Measurements from ENCODE around the gene PYGB.

PYGB gene

GRCh38 chr20:25271486-25272222, 23.8 kb downstream of the PYGB start:
- no peak for DNase-seq

DNA sequence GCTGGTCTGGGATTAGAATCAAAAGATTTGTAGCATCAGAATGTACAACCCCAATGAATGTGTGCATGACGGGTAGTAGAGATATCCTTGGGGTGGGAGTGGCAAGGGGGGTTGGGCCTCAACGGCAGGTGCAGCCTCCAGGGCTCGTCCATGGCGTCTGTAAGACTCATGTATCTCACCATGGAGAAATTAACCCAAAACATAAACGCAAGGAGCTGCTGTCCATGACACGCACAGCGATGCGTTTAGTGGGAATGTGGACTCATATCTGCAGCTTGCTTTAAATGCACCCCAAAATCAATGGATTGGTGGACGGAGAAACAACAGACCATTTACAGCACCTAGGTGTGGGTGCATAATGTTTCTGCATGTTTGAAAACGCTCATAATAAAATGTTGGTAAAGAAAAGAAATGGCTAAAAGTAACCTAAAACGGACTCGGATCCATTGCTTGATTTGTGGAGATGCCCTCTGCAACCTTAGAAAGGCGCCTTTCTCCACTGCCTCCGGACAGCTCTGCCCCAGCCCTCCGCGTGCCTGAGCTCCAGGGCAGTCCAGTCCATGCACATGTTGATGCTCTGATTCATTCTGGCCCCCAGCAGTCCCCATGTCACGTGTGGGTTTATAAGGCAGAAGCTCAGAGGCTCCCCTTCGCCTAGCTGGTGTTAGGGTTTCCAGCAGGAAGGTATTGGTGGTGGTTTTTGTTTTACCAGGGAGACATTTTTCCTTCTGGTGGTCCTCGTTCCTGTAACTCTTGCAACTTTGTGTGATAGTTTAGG, 24.5 kb downstream of the PYGB start:
- DNase-seq: no peak

- no peak for DNase-seq
Measured at GRCh38 chr20:25273046-25273445, 25.2 kb downstream of the PYGB start.

DNA sequence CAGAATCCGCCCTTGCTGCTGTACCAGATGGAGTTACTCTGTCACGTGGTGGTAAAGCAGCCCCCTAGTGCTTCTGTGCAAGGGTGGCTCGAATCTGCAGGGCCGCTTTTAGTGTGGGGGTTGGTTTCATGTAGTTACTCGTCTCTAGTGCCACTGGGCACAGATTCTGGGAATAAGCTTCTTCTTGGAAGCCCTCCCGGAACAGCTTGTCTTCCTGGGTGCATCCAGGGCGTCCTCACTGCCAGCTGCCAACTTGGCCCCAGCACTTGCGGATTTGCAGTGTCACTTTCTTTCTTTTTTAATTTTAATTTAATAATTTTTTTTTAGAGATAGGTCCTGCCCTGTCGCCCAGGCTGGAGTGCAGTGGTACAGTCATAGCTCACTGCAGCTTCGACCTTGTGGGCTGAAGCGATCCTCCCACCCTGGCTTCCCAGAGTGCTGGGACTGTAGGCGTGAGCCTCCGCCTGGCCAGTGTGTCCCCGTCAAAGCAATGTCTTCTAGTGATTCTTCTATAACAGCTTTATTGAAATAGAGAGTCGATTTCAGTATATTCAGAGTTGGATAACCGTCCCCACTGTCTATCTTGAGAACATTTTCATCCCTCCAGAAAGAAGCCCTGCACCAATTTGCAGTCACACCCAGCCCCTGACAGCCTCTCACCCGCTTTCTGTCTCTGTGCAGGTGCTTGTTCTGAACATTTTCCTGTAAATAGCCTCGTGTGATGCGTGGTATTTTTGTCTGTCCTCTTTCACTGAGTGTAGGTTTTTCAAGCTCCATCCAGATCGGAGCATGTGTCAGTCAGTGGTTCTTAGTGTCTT, 25.9 kb downstream of the PYGB start:
- DNase-seq: no peak

DNA sequence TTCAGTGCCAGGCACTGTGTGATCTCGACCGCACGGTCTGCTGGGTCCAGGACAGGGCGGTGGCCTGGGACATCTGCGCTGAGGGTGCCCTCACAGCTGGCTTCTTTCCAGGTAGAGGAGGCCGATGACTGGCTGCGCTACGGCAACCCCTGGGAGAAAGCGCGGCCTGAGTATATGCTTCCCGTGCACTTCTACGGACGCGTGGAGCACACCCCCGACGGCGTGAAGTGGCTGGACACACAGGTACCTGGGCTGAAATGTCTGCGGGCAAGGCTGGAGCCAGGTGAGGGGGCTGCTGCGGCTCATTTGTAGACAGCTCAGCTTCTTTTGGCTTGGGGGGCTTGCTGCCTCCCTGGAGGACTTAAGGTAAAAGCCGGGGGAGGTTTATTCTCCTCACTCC, 26.6 kb downstream of the PYGB start:
- DNase-seq: no peak

DNA sequence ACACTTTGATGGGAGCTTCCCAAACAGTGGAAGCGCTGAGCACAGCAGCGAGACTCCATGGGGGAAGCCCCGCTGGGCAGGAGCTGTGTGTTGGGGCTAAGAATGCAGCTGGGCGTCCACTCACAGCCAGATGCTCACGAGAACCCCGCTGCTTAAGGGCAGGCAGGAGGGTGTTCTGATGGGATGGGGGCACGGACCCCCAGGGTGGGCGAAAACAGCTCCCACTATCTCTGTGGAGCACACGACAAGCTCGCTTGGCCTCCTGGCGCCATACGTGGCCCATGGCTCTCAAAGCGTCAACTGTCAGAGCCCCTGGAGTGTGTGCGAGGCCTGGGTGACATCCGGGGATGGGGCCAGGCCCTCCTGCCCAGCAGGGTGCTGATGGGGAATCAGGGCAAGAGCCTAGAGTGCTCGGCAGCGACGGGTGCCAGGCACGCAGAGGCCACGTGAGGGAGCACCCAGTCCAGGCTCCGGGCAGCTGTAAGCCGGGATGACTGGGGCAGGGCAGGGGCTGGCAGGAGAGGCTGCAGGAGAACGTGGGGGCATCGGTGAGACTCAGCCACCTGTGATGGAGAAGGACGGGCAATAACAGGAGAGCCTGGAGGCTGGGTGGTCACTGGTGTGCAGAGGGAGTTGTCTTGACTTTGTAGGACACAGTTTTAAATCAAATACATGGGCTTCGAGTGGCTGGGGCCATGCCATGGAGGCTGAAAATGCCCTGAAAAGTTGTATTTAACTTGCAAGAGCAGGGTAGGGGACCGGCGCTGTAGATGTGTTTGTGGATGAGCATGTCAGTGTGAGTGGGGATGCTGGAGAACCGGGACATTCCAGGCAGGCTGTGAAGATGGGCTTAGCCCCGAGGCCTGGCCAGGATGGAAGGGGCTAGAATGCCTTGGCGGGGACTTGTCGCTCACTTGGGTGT, 27.3 kb downstream of the PYGB start:
- DNase-seq: no peak

DNA sequence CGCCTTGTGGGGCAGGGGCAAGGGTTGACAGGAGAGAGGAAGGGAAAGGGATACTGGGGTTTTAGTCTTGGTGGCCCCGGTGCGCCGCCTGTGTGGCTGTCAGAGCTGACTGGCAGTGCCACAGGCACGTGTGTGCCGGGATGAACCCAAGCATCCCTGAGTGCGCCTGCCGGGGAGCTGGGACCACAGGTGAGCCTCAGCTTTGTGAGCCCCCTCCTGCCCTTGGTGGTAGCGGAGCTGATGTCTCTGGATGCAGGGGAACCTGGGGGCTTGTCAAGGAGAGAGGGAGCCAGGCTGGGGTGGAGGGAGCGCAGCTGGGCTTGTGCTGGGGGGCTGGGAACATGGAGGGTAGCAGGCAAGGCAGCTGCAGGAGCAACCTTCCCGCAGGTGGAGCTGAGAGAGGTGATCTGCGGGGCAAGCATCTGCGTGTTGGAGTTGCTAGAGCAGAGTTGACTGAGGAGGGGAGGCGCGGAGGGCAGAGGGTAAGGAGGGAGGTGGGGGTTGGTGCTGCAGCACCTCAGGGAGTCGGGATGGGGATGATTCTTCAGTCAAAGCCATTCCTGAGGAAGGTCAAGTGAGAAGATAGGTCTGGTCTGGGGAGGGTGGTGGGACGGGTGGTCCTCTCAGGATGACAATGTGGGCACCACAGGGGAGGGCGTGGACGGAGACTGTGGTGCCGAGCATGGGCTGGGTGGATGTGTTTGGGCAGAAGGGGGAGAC, 28.1 kb downstream of the PYGB start:
- no peak for DNase-seq

DNA sequence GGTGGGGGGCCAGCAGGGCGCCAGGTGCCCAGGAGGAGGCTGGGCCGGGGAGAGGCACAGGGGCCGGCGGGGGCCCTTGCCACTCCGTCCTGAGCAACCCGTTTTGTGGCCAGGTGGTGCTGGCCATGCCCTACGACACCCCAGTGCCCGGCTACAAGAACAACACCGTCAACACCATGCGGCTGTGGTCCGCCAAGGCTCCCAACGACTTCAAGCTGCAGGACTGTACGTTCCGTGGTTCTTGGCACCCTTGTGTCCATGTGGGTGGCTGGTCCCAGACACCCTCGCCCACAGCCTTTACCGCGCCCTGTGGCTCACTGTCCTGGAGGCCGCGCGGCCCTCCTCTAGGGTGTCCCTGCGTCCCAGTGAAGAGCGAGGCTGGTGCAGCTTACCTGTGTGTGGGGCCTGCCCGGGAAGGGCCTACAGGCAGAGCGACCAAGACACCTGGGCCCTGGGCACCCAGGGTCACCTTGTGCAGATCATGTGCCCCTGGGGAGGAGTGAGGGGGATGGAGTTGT, 28.7 kb downstream of the PYGB start:
- no peak for DNase-seq

DNA sequence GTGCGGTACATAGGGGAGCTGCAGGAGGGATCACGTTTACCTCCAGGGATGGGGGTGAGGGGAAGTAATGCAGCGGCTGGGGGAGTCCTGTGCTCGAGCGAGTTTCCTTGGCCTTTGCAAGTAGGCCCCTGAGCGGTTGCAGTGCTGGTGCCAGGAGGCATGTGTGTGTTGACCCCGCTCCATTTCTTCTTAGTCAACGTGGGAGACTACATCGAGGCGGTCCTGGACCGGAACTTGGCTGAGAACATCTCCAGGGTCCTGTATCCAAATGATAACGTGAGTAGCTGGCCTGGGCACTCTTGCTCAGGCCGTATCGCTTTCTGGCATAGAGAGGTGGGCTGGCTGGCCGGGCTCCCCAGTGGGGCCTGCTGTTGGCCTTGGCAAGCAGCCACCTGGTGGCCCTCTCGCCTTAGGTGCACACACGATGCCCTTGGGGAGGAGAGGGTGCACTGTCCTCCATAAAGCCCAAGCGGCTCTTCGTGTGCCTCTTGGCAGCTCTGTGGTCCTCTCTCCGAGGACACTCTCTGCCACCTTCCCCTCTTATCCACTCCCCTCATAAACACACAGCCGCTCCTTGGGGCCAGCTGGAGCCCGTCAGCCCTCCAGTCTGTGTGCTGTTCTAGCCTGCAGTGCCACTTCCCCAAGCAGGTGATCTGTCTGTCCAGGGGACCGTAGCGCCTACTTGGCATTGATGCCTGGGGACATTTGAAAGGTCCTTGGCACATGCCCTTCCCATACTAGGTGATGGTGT, 29.3 kb downstream of the PYGB start:
- no peak for DNase-seq

DNA sequence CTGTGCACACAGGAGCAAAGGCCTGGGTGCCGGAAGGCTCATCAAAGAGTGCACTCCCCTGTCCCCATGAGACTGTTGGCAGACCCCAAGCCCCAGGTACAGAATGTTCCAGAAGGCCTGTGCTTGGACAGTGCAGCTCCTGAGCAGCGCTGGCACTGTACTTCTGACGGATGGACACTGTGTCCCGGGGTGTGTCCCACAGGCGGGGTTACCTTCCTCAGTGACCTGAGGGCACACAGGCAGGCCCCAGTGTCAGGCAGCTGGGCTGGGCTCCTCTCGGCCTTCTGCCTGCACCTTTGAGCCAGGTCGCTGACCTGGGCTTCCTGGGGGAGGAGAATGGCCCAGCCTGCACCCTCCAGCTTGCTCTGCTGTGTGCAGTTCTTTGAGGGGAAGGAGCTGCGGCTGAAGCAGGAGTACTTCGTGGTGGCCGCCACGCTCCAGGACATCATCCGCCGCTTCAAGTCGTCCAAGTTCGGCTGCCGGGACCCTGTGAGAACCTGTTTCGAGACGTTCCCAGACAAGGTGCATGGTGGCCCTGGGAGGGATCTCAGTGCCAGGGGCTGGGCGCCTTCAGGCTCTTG, 30.1 kb downstream of the PYGB start:
- no peak for DNase-seq

DNA sequence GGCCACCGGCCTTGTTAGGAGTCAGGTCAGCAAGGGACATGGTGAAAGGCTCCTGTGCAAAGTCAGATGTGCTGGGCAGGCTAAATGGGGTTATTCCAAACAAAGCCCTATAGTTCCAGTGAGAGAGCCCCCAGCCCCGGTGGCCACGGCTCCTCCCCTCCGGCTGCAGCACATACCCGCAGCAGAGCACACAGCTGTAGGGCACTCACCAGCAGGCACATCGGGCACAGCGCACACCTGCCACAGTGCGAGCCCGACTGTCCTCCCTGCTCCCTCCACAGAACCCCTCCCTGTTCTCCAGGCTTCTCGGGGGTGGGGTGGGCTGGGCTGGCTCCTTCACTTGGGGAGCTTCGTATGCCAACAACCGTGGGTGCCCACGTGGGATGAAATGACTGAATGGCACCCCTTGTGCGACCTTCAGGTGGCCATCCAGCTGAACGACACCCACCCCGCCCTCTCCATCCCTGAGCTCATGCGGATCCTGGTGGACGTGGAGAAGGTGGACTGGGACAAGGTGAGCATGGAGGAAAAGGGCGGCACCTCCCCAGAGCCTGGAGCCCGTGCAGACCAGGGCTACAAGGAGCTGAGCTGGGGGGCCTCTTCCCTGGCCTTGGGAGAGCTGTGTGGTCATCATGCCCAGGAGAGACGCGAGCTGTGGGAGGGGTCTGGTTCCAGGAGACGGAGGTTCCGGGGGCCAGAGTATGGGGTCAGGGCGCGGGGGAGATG, 30.9 kb downstream of the PYGB start:
- DNase-seq: no peak

DNA sequence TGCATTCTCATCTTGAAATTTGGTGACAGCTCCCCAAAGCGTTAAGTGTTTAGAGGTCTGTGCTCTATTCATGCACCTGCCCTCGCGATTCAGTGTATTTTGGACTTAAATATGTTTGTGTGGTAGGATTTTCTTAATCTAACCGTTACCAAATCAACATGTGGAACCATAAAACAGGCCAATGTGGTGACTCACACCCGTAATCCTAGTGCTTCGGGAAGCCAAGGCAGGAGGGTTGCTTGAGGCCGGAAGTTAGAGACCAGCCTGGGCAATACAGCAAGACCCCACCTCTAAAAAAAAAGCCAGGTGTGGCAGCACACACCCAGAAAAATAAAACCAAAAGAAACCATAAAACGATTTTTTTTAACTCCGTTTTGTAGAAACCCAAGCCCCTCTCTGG, 31.5 kb downstream of the PYGB start:
- no peak for DNase-seq

DNA sequence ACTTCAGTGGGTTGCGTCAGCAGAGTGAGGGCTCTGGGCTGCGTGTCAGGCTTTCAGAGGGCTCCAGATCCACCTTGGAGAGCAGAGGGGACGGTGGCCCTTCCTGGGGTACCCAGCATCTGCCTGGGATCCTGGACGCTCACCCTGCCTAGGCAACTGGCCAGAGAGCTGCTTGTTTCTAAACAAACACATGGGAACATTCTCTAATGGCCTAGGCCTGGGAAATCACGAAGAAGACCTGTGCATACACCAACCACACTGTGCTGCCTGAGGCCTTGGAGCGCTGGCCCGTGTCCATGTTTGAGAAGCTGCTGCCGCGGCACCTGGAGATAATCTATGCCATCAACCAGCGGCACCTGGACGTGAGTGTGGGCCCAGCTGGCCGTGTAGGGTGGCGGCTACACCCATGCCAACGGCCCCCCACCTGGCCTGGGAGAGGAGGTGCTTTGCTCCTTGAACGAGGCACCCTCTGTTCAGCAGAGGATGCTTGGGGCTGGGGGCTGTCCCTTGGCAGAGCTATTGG, 32.2 kb downstream of the PYGB start:
- DNase-seq: no peak

- no peak for DNase-seq
Measured at GRCh38 chr20:25280574-25281535, 33.0 kb downstream of the PYGB start.

DNA sequence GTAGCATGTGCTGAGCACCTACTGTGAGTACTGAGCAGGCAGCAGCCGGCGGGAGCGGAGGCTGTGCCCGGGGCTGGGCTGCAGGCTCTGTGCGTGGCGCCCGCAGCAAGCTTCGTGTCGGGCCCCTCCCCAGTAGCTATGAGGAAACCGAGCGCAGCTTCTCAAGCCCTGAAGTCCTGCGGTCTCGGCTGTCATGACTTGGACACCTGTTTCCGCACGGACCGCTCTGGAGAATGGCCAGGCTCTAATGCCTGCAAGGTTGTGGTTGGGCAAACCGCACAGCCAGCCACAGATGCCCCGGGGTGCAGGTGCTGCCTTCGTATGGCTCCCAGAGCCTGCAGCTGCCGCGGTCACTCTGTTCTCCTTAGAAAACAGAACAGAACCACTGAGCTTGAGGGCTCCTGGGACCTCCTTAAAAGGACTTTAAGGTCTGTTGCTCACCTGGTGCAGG, 33.7 kb downstream of the PYGB start:
- DNase-seq: no peak

DNA sequence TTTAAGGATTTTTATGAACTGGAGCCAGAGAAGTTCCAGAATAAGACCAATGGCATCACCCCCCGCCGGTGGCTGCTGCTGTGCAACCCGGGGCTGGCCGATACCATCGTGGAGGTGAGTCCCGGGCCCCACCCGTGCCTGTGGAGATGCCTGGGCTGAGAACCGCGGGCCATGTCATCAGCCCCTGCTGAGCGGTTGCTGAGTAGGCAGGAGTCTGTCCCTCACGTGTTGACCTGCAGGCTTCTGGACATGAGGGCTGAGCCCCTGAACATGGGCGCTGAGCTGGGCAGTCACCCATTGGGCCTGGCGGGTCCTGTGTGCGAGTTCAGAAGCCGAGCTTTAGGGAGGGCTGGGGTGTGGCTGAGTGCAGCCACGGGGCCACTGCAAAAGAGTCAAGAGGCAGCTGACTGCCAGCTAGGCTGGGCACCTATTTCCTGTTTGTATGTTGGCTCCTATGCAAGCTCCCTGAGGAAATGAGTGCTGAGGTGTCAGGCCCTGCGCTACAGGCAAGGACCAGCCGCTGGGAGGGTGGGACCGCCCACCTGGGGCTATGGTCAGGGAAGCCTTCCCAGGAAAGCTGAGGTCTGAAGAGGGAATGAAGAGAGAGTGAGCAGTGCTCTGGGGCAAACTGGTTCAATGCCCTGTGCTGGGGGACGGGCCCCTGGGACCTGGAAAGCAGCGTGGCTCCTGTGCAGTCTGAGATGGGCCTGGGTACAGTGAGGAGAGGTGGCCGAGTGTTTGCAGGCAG, 34.3 kb downstream of the PYGB start:
- DNase-seq: no peak

GRCh38 chr20:25282796-25283195, 34.9 kb downstream of the PYGB start:
- no peak for DNase-seq

Data from activated gamma-delta T cell (primary cell).